22Rv1 (cell line): ENCODE measurements around the gene FAS.

Experiments used
- H3K27ac ChIP-seq: fragments of 450-650 bp; 2 replicates; pipeline ENCODE4 v1.5.1; 2017
- CTCF ChIP-seq: fragments of 450-650 bp; IDR thresholded peaks from 2 replicates; pipeline ENCODE4 v1.5.1; 2017; ENCODE audit warnings: mild to moderate bottlenecking
- ZFX ChIP-seq: fragments of 450-650 bp; IDR thresholded peaks from 2 replicates; pipeline ENCODE4 v1.6.1; 2017; ENCODE audit warnings: antibody characterized with exemption, borderline replicate concordance

Gene FAS

GRCh38 chr10:88980247-88980646 is 10.4 kb upstream of the FAS start:
- no peak overlapping the region for H3K27ac ChIP-seq
- TF ChIP-seq ZFX (no peak), CTCF (no peak)

- no peak for TF ChIP-seq ZFX
- TF ChIP-seq CTCF, result no peak
- H3K27ac ChIP-seq, result no peak overlapping the region
Measured at GRCh38 chr10:88980800-88981199, 9.8 kb upstream of the FAS start.

GRCh38 chr10:88981435-88981834 is 9.2 kb upstream of the FAS start:
- TF ChIP-seq CTCF (no peak), ZFX (no peak)
- H3K27ac ChIP-seq, result no peak overlapping the region

- no peak overlapping the region for H3K27ac ChIP-seq
- TF ChIP-seq ZFX, result no peak
- TF ChIP-seq CTCF, result no peak
Measured at GRCh38 chr10:88982366-88982765, 8.2 kb upstream of the FAS start.

- no peak for TF ChIP-seq CTCF
- TF ChIP-seq ZFX, result no peak
- H3K27ac ChIP-seq, result no peak overlapping the region
Measured at GRCh38 chr10:88983206-88983605, 7.4 kb upstream of the FAS start.

- TF ChIP-seq ZFX, result no peak
- TF ChIP-seq CTCF, result no peak
- H3K27ac ChIP-seq, result no peak overlapping the region
Measured at GRCh38 chr10:88983939-88984338, 6.7 kb upstream of the FAS start.

GRCh38 chr10:88984525-88984924 is 6.1 kb upstream of the FAS start:
- TF ChIP-seq CTCF (no peak), ZFX (no peak)
- H3K27ac ChIP-seq, result no peak overlapping the region
